Amygdala (tissue), 56 donors: ENCODE data around the gene ADAMTS14.
A peak's percentile ranks its signal among the peaks of the same experiment; 100 is the strongest.
"Not testable (repeated sequence)": the region's sequence is repeated elsewhere in the genome, so short reads cannot be mapped to it uniquely, and the experiment has no call there.

Experiments used
- DNase-seq, 56 donors: peaks; one replicate each; lab custom pipeline; 2025; lab: John Stamatoyannopoulos, UW

The ADAMTS14 gene

GRCh38 chr10:70652761-70653657 is 19.3 kb upstream of the ADAMTS14 start:
- DNase-seq, result no peak

GRCh38 chr10:70655316-70655715 is 17.0 kb upstream of the ADAMTS14 start:
- DNase-seq, result no peak

- DNase-seq, result peak in 1 of 56 donors; percentile 36
Measured at GRCh38 chr10:70656489-70656888, 15.8 kb upstream of the ADAMTS14 start.

- DNase-seq, result no peak
Measured at GRCh38 chr10:70657041-70657440, 15.3 kb upstream of the ADAMTS14 start.

DNA sequence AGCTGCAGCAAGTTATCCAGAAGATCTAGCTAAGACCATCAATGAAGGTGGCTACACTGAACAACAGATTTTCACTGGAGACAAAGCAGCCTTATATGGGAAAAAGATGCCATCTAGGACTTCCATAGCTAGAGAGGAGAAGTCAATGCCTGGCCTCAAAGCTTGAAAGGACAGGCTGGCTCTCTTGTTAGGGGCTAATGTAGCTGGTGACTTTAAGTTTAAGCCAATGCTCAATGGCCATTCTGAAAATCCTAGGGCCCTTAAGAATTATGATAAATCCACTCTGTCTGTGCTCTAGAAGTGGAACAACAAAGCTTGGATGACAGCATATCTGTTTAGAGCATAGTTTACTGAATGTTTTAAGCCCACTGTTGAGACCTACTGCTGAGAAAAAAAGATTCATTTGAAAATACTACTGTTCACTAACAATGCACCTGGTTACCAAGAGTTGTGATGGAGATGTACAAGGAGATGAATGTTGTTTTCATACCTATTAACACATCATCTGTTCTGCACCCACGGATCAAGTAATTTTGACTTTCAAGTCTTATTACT is 13.6 kb upstream of the ADAMTS14 start:
- no peak for DNase-seq

DNA sequence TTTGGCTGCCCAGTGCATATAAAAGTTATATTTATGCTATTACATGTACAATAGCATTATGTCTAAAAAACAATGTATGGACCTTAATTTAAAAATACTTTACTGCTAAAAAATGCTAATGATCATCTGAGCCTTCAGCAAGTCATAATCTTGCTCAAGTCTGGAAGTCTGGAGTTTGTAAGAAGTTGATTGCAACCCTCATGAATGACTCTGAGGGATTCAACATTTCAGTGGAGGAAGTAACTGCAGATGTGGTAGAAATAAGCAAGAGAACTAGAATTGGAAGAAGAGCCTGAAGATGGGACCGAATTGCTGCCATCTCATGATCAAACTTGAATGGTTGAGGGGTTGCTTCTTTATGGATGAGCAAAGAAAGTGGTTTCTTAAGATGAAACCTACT is 13.0 kb upstream of the ADAMTS14 start:
- DNase-seq, result no peak

DNA sequence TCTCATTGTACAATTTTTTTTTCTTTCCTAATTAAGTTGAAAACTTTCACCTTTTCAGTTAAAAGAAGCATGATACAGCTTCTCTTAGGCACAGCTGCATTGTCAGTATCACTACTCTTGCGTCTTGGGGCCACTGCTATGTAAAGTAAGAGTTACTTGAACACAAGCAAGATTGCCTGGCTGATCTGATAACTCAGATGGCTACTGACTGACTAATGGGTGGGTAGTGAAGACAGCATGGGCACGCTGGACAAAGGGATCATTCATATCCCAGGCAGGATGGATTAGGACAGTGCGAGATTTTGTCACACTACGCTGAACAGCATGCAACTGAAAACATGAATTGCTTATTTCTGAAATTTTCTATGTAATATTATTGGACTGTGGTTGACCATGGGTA is 11.6 kb upstream of the ADAMTS14 start:
- peak in 28 of 56 donors; percentile 12 to 81 (median 38) for DNase-seq

GRCh38 chr10:70661623-70662361 is 10.5 kb upstream of the ADAMTS14 start:
- no peak for DNase-seq

GRCh38 chr10:70662362-70663220 is 9.7 kb upstream of the ADAMTS14 start:
- DNase-seq, result no peak

GRCh38 chr10:70663458-70664409 is 8.6 kb upstream of the ADAMTS14 start:
- peak in 1 of 56 donors; percentile 45 for DNase-seq

DNA sequence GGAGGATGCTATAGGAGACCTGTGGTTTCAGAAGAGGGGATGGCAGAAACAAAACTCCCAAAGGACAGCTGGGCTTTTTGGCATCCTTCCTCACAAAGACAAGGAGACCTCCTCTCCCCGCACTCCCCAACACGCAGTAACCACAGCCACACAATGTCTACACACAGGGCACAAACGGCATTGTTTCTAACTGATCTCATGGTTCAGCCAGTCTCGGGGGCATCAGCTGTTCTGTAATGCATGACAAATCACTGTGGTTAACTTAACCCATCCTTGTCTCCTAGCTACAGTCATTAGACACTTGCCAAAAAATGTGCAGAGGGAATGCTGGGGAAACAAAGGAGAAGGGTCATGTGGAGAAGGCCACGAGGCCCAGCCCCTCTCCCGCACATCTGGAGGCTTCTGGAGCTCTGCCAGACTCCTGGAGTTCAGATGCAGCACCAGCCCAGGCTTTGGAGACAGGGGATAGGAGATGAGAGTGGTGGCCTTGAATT is 7.6 kb upstream of the ADAMTS14 start:
- peak in 53 of 56 donors; percentile 17 to 95 (median 75) for DNase-seq

DNA sequence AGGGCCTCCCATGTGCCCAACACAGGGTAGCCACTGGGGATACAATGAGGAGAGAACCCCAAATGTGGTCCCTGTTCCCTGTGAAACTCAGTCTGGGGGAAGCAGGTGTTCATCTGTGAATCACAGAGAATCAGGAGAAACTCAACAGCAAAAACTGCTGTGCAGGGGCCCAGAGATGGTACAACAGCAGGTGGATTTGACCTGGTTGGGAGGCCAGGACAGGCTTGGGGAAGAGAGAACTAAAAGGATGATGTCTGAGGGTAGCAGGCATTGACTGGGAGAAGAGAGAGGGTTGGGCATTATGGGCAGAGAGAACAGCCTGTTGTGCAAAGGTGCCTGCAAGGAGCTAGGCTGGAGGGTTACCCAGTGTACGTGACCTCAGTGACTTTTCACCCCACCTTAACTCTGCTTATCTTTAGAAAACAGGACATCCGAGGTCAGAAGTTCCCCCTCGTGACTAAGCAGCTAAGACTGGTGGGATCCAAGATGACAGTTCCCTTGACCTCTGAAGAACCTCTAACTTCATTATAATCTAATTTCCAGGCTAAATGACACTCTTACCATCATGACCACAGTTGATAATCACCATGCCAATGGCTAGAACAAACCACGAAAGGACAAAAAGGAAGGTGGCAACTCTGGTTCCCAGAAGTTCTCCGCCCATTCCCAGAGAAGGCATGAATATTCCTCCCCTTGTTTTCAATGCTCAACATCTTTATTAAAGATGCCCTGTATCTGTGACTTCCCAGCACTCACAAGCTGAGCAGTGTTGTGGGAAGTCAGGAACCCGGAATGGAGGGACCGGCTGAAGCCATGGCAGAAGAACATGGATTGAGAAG is 5.1 kb upstream of the ADAMTS14 start:
- no peak for DNase-seq

GRCh38 chr10:70667818-70668217 is 4.5 kb upstream of the ADAMTS14 start:
- not testable (repeated sequence) for DNase-seq

- DNase-seq, result no peak
Measured at GRCh38 chr10:70668454-70668970, 3.8 kb upstream of the ADAMTS14 start.

- DNase-seq, result no peak
Measured at GRCh38 chr10:70669015-70669414, 3.3 kb upstream of the ADAMTS14 start.

DNA sequence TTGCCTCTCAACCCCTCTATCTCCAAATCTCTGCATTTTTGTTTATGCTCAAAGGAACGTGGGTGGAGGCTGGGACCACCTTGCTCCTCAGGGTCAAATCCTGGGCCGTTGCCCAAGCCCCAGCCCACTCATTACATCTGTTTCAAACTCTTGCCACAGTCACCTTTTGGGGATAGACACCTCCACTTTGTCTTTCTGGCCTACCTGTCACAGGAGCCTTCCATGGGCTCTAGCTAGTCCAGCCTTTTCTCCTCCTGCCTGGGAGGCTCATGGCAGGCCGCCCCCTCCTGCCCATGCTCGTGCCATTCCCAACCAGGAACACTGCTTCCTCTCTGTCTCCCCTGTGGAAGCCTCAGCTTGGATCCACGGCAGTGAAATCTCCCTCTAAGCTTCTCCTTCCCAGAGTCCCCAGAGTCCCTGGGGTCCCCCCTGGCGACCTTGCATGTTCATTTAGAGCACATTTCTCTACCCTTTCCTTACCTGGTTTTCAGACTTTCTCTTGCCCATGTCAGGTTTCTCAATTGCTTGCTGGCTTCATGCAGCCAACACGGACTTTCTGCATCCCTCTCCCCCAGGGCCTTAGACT is 2.5 kb upstream of the ADAMTS14 start:
- DNase-seq, result no peak

DNA sequence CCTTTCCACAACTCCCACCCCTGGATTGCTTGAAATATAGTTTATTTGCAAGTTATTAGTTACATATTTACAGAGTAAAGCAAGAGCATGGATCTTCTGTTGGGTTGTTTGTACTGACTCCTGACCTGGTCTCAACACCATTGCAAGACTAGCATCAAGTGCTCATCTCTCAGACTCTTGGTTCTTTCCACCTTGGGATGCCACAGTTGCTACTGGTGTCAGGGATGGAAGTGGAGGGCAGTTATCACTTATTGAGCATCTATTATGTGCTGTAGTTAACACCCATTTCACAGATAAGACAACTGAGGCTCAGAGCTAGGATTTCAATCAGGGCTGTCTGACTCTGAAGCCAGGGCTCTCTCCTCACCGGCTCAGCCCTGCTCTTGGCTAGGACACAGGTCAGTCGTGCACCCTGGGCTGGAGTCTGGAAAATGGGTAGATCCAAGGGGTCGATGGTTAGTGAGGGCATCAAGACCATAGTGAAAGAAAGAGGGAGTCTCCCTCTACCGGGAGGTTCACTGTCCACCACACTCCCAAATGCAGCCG is 614 bp upstream of the ADAMTS14 start:
- DNase-seq, result no peak
